ENCODE results near the gene XPO5. TPM values are rescaled to one million over a fixed set of nuclear protein-coding genes. Genes with fewer than 3 reads are reported as not detected.

Gene XPO5
- total RNA-seq, 4 donors from 2014 or later = 17.3 to 55.3 (median 27.8) TPM

DNA sequence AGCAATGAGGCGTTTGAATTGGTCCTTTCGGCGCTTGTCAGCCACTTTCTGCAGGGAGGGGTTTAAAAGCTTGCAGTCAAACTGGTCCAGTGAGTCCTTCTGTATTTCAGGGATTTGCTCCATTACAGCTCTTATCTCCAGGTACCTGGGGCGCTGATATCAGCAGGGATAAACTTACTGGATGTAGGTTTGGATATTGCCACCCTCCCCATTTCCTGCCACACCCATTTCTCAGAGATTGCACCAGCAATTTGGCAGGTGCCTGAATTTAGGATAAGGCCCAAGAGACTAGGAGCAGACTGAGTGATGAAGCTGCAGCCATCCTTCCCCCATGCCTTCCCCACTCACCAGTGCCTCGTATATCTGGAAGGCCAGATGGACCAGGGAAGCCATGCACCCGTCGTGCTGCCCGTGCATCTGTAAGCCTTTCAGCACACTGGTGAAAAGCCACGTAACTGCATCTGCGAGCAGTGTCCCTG lies 51.3 kb downstream of the XPO5 start:
- Histone ChIP-seq H3K9me3 (no peaks in the 10 kb centered on the region), H3K4me3 (no peak overlapping the region), H3K27ac (no peak overlapping the region), H3K4me1 (no peaks in the 10 kb centered on the region), H3K36me3 (peaks cover 0 to 97% (median 2%) of the 10 kb centered on the region in 3 donors), H3K27me3 (no peaks in the 10 kb centered on the region)
- peak in 1 of 3 donors; percentile 34 for DNase-seq
- TF ChIP-seq, protein P1, sequence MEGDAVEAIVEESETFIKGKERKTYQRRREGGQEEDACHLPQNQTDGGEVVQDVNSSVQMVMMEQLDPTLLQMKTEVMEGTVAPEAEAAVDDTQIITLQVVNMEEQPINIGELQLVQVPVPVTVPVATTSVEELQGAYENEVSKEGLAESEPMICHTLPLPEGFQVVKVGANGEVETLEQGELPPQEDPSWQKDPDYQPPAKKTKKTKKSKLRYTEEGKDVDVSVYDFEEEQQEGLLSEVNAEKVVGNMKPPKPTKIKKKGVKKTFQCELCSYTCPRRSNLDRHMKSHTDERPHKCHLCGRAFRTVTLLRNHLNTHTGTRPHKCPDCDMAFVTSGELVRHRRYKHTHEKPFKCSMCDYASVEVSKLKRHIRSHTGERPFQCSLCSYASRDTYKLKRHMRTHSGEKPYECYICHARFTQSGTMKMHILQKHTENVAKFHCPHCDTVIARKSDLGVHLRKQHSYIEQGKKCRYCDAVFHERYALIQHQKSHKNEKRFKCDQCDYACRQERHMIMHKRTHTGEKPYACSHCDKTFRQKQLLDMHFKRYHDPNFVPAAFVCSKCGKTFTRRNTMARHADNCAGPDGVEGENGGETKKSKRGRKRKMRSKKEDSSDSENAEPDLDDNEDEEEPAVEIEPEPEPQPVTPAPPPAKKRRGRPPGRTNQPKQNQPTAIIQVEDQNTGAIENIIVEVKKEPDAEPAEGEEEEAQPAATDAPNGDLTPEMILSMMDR (IDR thresholded peaks at IDR 0.05) = no peak
- no peak for TF ChIP-seq POLR2A (IDR thresholded peaks at IDR 0.05)

DNA sequence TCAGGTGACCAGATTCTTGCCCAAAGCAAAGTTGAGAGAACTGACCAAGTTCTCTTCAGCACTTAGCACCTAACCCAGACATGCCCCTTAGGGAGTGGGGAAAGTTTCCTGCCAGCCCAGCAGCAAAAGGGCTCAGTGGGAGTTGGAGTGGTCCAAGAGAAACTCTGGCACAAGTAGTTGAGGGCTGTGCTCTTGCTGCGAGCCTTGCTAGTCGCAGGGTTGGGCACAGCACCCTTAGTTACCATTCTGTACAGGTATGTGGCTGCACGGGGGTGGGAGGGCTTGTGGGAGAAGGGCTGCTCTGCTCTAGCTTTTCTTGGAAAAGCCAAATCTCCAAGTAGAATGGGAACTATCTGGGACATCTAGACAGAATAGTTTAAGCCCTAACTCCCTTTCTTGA lies 52.6 kb downstream of the XPO5 start:
- Histone ChIP-seq H3K27me3 (no peaks in the 10 kb centered on the region), H3K9me3 (no peaks in the 10 kb centered on the region), H3K27ac (no peak overlapping the region), H3K4me3 (no peak overlapping the region), H3K4me1 (peaks cover 0 to 7% (median 0%) of the 10 kb centered on the region in 4 donors), H3K36me3 (peaks cover 0 to 91% (median 0%) of the 10 kb centered on the region in 3 donors)
- TF ChIP-seq POLR2A (IDR thresholded peaks at IDR 0.05) = no peak
- TF ChIP-seq, protein P1 (IDR thresholded peaks at IDR 0.05) = no peak
- no peak for DNase-seq

DNA sequence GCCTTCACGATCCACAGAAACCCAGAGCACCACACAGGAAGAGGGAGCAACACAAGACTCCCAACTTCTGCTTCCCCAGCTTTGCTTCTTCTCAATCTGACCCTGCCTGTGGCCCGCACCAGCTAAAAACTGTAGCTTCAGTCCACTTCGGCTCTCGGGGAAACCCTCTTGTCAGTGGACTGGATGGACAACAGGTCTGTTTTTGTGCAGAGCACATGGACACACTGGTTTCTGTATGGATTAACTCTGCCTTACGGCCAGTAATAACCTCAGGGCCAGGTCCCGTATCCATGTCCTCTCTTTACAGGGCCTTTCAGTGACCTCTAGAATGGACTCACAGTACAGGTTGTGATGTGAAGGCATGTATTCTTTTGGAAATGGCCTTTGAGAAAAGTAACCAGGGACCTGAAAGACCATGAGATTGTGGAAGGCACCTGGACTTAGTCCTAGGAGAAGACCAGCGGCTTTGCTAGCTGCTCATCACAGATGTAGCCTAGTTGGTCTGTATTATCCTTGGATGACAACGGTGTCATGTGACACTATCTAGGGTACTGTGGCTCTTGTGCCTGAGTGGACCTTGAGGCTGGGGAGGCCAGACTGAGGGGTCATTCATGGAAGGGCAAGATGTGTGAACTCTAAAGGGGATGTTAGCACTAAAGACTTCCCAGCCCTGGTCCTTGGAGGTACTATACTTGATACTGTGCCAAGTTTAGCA lies 53.1 kb downstream of the XPO5 start:
- Histone ChIP-seq H3K27me3 (no peaks in the 10 kb centered on the region), H3K36me3 (peaks cover 0 to 86% (median 0%) of the 10 kb centered on the region in 3 donors), H3K4me1 (peaks cover 0 to 12% (median 4%) of the 10 kb centered on the region in 4 donors), H3K9me3 (no peaks in the 10 kb centered on the region), H3K27ac (no peak overlapping the region), H3K4me3 (no peak overlapping the region)
- TF ChIP-seq POLR2A (IDR thresholded peaks at IDR 0.05) = no peak
- TF ChIP-seq, protein P1 (IDR thresholded peaks at IDR 0.05) = no peak
- no peak for DNase-seq

DNA sequence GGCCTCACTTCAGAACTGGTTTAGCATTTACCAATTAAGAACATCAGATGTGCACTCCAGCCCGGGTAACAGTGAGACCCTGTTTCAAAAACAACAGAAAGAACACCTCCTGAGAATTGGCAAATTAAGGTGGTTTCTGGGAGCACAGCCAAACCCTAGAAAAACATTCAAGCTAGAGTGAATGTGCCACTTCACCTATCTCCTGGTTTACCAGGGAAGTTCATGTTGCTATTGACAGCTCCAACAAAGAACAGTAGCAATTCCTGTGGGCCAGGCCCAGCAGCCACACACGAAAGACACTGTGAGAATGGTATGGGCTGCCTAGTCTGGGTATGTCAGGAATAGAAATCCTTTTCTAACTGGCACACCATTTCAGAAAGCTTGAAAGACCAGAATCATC lies 54.0 kb downstream of the XPO5 start:
- Histone ChIP-seq H3K27me3 (no peaks in the 10 kb centered on the region), H3K4me1 (peaks cover 0 to 12% (median 6%) of the 10 kb centered on the region in 4 donors), H3K36me3 (peaks cover 0 to 77% (median 0%) of the 10 kb centered on the region in 3 donors), H3K27ac (no peak overlapping the region), H3K4me3 (no peak overlapping the region), H3K9me3 (no peaks in the 10 kb centered on the region)
- no peak for DNase-seq
- TF ChIP-seq, protein P1 (IDR thresholded peaks at IDR 0.05) = no peak
- TF ChIP-seq POLR2A (IDR thresholded peaks at IDR 0.05) = no peak

- TF ChIP-seq POLR2A (IDR thresholded peaks at IDR 0.05) = no peak
- TF ChIP-seq, protein P1 (IDR thresholded peaks at IDR 0.05) = no peak
- no peak overlapping the region for H3K27ac ChIP-seq
These were observed 55.7 kb downstream of the XPO5 start for GRCh38 chr6:43520097-43520496.

More at GRCh38 chr6:43520097-43520496, 55.7 kb downstream of the XPO5 start:
- Histone ChIP-seq H3K4me1 (peaks cover 4 to 22% (median 13%) of the 10 kb centered on the region in 4 donors), H3K36me3 (peaks cover 0 to 62% (median 0%) of the 10 kb centered on the region in 3 donors), H3K4me3 (no peak overlapping the region), H3K27me3 (no peaks in the 10 kb centered on the region), H3K9me3 (no peaks in the 10 kb centered on the region)
- no peak for DNase-seq
